ENCODE measurements around the gene ATP6V1F.
A peak's percentile ranks its signal among the peaks of the same experiment; 100 is the strongest.

The ATP6V1F gene

DNA sequence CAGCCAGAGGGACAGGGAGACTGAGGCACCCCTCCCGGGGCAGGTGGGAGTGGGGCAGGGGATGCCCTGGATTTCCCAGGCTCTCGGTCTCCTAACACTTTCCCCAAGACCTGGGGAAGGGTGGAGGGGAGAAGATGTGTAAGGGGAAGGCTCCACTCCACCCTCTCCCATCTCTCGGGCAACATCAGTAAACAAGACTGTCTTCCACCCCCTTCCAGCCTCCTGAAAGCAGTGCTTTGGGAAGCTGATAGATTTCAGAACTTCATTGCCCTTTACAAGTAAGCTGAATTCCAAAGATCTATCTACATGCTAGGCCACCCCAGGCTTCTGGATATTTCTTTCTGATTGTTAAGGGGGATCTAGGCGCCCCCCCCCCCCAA is 28.7 kb upstream of the ATP6V1F start:
- DNase-seq: peak; percentile 30
- peaks cover 40% of the 10 kb centered on the region for H3K36me3 ChIP-seq (replicated peaks)
- in situ Hi-C loops (cut with HindIII; ENCODE audit: low pct_ligation_motif_present, low sequenced_read_pairs): no loop called here
- H3K27me3 ChIP-seq (replicated peaks): no peaks in the 10 kb centered on the region
- TF ChIP-seq, protein P1, sequence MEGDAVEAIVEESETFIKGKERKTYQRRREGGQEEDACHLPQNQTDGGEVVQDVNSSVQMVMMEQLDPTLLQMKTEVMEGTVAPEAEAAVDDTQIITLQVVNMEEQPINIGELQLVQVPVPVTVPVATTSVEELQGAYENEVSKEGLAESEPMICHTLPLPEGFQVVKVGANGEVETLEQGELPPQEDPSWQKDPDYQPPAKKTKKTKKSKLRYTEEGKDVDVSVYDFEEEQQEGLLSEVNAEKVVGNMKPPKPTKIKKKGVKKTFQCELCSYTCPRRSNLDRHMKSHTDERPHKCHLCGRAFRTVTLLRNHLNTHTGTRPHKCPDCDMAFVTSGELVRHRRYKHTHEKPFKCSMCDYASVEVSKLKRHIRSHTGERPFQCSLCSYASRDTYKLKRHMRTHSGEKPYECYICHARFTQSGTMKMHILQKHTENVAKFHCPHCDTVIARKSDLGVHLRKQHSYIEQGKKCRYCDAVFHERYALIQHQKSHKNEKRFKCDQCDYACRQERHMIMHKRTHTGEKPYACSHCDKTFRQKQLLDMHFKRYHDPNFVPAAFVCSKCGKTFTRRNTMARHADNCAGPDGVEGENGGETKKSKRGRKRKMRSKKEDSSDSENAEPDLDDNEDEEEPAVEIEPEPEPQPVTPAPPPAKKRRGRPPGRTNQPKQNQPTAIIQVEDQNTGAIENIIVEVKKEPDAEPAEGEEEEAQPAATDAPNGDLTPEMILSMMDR (IDR thresholded peaks at IDR 0.05; ENCODE audit: low read depth, low read length, missing control alignments): no peak
- H3K4me3 ChIP-seq (ENCODE audit: low read depth, low read length): no peak overlapping the region
- peak overlapping the region; percentile 57 for H3K27ac ChIP-seq

DNA sequence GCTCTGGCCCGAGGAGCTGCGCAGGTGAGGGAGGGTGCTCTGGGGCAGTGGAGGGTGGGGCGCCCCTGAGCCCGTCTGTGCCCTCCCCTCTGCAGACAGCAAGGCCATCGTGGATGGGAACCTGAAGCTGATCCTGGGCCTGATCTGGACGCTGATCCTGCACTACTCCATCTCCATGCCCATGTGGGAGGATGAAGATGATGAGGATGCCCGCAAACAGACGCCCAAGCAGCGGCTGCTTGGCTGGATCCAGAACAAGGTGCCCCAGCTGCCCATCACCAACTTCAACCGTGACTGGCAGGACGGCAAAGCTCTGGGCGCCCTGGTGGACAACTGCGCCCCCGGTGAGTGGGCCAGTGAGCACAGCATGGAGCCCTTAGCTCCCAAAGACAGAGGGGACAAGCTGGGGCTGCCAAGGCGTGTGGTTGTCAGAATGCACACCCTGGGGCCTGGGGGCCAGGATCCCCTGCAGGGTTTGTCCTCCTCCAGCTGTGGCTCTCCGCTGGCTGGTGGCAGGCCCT is 27.4 kb upstream of the ATP6V1F start:
- H3K27ac ChIP-seq: no peak overlapping the region
- no peak overlapping the region for H3K4me3 ChIP-seq (ENCODE audit: low read depth, low read length)
- no peak for DNase-seq
- in situ Hi-C loops (cut with HindIII; ENCODE audit: low pct_ligation_motif_present, low sequenced_read_pairs): no loop called here
- H3K27me3 ChIP-seq (replicated peaks): no peaks in the 10 kb centered on the region
- H3K36me3 ChIP-seq (replicated peaks): peaks cover 53% of the 10 kb centered on the region
- TF ChIP-seq, protein P1 (IDR thresholded peaks at IDR 0.05; ENCODE audit: low read depth, low read length, missing control alignments): no peak

DNA sequence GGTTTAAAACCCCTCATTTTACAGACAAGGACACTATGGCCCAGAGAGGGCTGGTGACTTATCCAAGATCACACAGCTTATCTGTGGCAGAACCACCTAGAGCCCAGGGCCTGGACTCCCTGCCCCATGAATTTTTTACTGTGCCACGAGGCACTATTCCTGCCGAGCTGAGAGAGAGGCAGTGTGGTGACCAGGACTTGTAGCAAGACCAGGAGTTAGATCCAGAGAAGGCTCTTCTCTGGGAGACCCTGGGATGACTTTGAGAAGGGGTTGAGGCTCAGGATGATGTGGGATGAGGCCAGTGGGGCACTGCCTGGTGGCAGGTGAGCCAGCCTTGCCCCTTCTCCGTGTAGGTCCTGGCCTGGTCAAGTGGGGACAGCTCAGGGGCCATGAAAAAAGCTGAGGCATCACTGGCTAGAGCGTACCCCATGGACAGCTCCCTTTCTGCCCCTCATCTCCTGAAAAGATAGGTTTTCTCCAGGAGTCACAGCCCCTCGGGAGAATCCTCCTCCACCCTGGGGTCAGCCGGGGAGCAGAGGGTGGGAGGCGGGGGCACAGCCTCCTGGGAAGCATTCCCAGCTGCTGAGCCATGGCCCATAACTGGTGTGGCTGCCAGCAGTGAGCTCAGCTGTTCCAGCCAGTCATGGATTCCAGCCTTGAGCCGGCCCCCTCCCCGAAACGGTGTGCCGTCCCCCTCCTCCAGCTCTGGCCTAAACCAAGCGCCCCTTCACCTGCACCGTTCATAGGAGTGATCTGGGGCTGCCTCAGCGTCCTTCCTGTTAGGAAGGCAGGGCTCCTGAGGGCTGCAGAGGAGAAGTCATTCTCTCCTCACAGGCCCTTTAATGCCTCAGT is 26.6 kb upstream of the ATP6V1F start:
- H3K4me3 ChIP-seq (ENCODE audit: low read depth, low read length): no peak overlapping the region
- in situ Hi-C loops (cut with HindIII; ENCODE audit: low pct_ligation_motif_present, low sequenced_read_pairs): no loop called here
- TF ChIP-seq, protein P1 (IDR thresholded peaks at IDR 0.05; ENCODE audit: low read depth, low read length, missing control alignments): no peak
- peaks cover 60% of the 10 kb centered on the region for H3K36me3 ChIP-seq (replicated peaks)
- peak; percentile 29 for DNase-seq
- peak overlapping the region; percentile 34 for H3K27ac ChIP-seq
- H3K27me3 ChIP-seq (replicated peaks): no peaks in the 10 kb centered on the region

- DNase-seq: no peak
- Histone ChIP-seq H3K27me3 (replicated peaks) (no peaks in the 10 kb centered on the region), H3K36me3 (replicated peaks) (peaks cover 69% of the 10 kb centered on the region), H3K4me3 (ENCODE audit: low read depth, low read length) (no peak overlapping the region), H3K27ac (peak overlapping the region; percentile 34)
- TF ChIP-seq, protein P1 (IDR thresholded peaks at IDR 0.05; ENCODE audit: low read depth, low read length, missing control alignments): no peak
- in situ Hi-C loops (cut with HindIII; ENCODE audit: low pct_ligation_motif_present, low sequenced_read_pairs): no loop called here
Observed at GRCh38 chr7:128836729-128837348, 25.8 kb upstream of the ATP6V1F start.

- no peak overlapping the region for H3K4me3 ChIP-seq (ENCODE audit: low read depth, low read length)
- in situ Hi-C loops (cut with HindIII; ENCODE audit: low pct_ligation_motif_present, low sequenced_read_pairs): no loop called here
- H3K27ac ChIP-seq: no peak overlapping the region
- DNase-seq: no peak
- TF ChIP-seq, protein P1 (IDR thresholded peaks at IDR 0.05; ENCODE audit: low read depth, low read length, missing control alignments): no peak
- H3K36me3 ChIP-seq (replicated peaks): peaks cover 75% of the 10 kb centered on the region
- H3K27me3 ChIP-seq (replicated peaks): no peaks in the 10 kb centered on the region
Observed at GRCh38 chr7:128837521-128837921, 25.1 kb upstream of the ATP6V1F start.

Measured in brain microvascular endothelial cell (primary cell).